Neural crest cell (in vitro differentiated cells): Measurements from ENCODE around the gene FRAS1. TPM values are rescaled to one million over a fixed set of nuclear protein-coding genes. Genes with fewer than 3 reads are reported as not detected.

Experiments
- DNase-seq: peaks from one replicate; pipeline ENCODE4 v3.0.0; 2021; ENCODE audit warnings: low read depth, mixed read lengths, low spot score
- H3K27ac Mint-ChIP-seq: one replicate; pipeline ENCODE4 v1.8.0; 2021; ENCODE audit warnings: mild to moderate bottlenecking, mixed read lengths; ENCODE audit not compliant: unreplicated experiment
- H3K27me3 Mint-ChIP-seq: 2 replicates; pipeline ENCODE4 v1.8.0; 2021; ENCODE audit warnings: low read depth, mild to moderate bottlenecking, mixed read lengths
- H3K36me3 Mint-ChIP-seq: 2 replicates; pipeline ENCODE4 v1.8.0; 2021; ENCODE audit warnings: low read depth, mild to moderate bottlenecking, mixed read lengths
- H3K4me1 Mint-ChIP-seq: 2 replicates; pipeline ENCODE4 v1.8.0; 2021; ENCODE audit warnings: mixed read lengths
- H3K4me3 Mint-ChIP-seq: one replicate; pipeline ENCODE4 v1.8.0; 2021; ENCODE audit warnings: mild to moderate bottlenecking, mixed read lengths
- H3K9me3 Mint-ChIP-seq: 2 replicates; pipeline ENCODE4 v1.8.0; 2021; ENCODE audit warnings: mixed read lengths
- CTCF ChIP-seq: fragments of 200-600 bp; sonication (generic); conservative IDR thresholded peaks from 2 replicates; pipeline ENCODE4 v1.5.0; 2021; ENCODE audit warnings: antibody characterized with exemption, mild to moderate bottlenecking
- total RNA-seq: library from RNA; stranded (reverse); gene quantifications from 2 replicates; pipeline ENCODE4 v1.2.1, GENCODE V29; 2021

FRAS1 gene
- total RNA-seq, 1 donor from 2014 or later: 8.4 TPM

- no peak for DNase-seq
- Mint-ChIP-seq H3K4me3 (no peak overlapping the region), H3K36me3 (peaks cover 7% of the 10 kb centered on the region), H3K27ac (no peak overlapping the region), H3K9me3 (peaks cover 5% of the 10 kb centered on the region), H3K4me1 (no peaks in the 10 kb centered on the region), H3K27me3 (no peaks in the 10 kb centered on the region)
- no peak for TF ChIP-seq CTCF
Measured at GRCh38 chr4:78386679-78387078, 329.6 kb downstream of the FRAS1 start.

GRCh38 chr4:78395642-78396041, 338.5 kb downstream of the FRAS1 start:
- H3K36me3 Mint-ChIP-seq: peaks cover 10% of the 10 kb centered on the region
- no peak overlapping the region for H3K4me3 Mint-ChIP-seq
- peaks cover 9% of the 10 kb centered on the region for H3K9me3 Mint-ChIP-seq
- TF ChIP-seq CTCF: no peak
- no peaks in the 10 kb centered on the region for H3K4me1 Mint-ChIP-seq
- DNase-seq: no peak
- H3K27ac Mint-ChIP-seq: no peak overlapping the region
- H3K27me3 Mint-ChIP-seq: no peaks in the 10 kb centered on the region

- no peak for DNase-seq
- TF ChIP-seq CTCF: no peak
- H3K4me3 Mint-ChIP-seq: no peak overlapping the region
- peaks cover 9% of the 10 kb centered on the region for H3K9me3 Mint-ChIP-seq
- H3K27me3 Mint-ChIP-seq: no peaks in the 10 kb centered on the region
- no peak overlapping the region for H3K27ac Mint-ChIP-seq
- H3K36me3 Mint-ChIP-seq: peaks cover 10% of the 10 kb centered on the region
- H3K4me1 Mint-ChIP-seq: no peaks in the 10 kb centered on the region
Measured at GRCh38 chr4:78396613-78397291, 339.6 kb downstream of the FRAS1 start.

- H3K4me1 Mint-ChIP-seq: no peaks in the 10 kb centered on the region
- no peaks in the 10 kb centered on the region for H3K27me3 Mint-ChIP-seq
- no peak for TF ChIP-seq CTCF
- no peak for DNase-seq
- H3K4me3 Mint-ChIP-seq: no peak overlapping the region
- peaks cover 9% of the 10 kb centered on the region for H3K9me3 Mint-ChIP-seq
- H3K36me3 Mint-ChIP-seq: peaks cover 10% of the 10 kb centered on the region
- H3K27ac Mint-ChIP-seq: no peak overlapping the region
Measured at GRCh38 chr4:78397292-78397630, 340.1 kb downstream of the FRAS1 start.

- DNase-seq: no peak
- Mint-ChIP-seq H3K36me3 (no peaks in the 10 kb centered on the region), H3K9me3 (no peaks in the 10 kb centered on the region), H3K27me3 (no peaks in the 10 kb centered on the region), H3K4me3 (no peak overlapping the region), H3K27ac (no peak overlapping the region), H3K4me1 (no peaks in the 10 kb centered on the region)
- no peak for TF ChIP-seq CTCF
Measured at GRCh38 chr4:78409612-78410202, 352.6 kb downstream of the FRAS1 start.
